Islet precursor cell (in vitro differentiated cells): ENCODE data around the gene WFS1.

ENCODE experiments used
- DNase-seq: peaks from one replicate; pipeline ENCODE4 v3.0.0-alpha.2; 2018

Gene WFS1

DNA sequence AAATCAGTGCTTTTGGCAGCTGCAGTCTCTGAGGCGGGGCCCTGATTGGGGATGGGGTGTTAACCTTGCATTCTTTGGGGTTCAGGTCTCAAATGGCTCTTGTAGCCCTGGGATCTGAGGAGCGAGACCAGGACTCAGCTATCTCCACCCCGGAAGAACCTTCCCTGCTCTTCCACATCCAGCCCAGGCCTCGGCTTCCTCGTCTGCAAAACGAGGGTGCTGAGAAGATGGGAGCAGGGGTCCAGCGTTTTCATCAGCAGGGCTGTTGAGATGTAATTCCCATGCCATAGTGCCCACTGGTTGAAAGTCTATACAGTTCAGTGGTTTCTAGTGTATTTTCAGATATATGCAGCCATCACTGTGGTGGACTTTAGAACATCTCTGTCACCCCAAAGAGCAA is 34.6 kb upstream of the WFS1 start:
- peak; percentile 12 for DNase-seq

DNA sequence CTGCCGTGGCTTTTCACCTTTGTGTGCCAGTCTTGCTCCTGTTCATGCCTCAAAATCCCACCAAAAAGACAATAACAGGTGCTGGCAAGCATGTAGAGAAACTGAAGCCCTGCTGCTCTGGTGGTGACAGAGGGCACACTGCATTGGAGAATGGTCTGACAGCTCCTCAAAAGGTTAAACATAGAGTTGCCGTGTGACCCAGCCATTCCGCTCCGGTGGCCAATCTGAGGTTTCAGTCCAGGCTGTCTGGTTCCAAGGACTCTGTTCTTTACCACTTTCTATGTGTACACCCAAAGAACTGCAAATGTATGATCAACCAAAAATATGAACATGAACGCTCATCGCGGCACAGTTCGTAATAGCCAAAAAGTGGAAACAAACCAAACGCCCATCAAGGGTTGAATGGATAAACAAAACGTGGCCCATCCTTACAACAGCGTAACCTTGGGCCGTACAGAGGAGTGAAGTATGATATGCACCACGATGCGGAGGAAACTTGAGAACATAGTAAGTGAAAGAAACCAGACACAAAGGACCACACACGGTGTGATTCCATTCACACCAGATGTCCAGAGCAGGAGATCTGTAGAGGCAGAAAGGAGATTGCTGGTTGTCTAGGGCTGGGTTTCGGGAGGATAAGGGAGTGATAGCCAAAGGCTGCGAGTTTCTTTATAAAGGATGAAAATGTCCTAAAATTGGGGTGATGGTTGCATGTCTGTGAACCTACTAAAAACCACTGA is 33.6 kb upstream of the WFS1 start:
- DNase-seq, result peak; percentile 38

DNA sequence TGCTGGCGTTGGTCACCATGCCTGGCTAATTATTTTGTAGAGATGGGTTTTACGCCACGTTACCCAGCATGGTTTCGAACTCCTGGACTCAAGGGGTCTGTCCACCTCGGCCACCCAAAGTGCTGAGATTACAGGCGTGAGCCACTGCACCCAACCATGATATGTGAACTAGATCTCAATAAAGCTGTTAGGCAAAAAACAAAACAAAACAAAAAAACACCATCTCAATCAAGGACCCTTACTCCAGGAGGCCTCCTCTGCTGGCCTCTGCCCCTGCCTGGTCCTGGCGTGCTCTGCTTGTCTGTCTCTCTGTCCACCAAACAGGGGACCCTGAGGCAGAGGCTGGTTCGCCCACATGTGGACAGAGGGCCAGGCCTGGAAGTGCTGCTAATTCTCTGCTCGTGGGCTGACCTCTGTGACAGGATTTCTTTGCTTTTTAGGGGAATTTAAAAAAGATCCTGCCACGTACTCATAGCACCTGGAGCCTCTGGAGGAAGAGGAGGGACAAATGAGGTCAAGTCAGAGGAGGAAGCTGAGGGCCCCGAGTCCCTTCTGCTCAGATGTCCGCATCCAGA is 32.7 kb upstream of the WFS1 start:
- DNase-seq, result peak; percentile 21

DNA sequence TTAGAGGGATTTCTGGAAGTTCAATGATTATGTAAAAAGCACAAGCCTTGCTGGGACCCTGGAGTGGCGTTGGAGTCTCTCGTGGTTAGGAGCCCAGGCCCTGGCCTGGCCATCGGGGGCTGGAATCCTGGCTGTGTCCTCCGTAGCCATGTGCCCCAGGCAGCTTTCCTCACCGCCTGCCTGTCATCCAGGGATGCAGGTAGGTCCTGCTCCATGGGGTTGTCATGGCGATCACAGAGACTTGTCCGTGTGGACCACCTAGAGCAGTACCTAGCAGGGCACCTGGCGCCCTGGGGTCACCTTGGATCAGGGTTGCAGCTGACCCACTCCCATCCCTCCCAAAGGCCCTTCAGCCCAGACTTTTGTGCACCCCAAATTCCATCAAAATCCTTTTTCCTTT is 30.2 kb upstream of the WFS1 start:
- no peak for DNase-seq

DNA sequence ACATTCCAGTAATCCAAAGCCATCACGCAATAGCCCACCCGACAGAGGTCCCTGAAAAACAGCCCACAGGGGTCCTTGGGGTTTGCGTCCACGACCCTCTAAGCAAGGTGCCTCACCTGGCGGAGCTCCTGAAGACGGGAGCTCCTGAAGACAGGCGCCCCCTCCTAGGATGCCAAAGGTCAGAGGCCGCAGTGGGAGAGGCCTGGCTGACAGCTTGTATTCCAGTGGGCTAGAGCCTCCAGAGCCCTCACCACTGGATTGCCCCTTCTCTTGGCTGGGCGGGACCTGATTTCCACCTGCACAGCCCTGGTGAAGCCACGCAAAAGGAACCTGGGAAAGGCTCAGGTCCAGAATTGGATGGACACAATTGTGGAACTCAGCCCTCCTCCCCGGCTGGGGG is 29.7 kb upstream of the WFS1 start:
- no peak for DNase-seq

DNA sequence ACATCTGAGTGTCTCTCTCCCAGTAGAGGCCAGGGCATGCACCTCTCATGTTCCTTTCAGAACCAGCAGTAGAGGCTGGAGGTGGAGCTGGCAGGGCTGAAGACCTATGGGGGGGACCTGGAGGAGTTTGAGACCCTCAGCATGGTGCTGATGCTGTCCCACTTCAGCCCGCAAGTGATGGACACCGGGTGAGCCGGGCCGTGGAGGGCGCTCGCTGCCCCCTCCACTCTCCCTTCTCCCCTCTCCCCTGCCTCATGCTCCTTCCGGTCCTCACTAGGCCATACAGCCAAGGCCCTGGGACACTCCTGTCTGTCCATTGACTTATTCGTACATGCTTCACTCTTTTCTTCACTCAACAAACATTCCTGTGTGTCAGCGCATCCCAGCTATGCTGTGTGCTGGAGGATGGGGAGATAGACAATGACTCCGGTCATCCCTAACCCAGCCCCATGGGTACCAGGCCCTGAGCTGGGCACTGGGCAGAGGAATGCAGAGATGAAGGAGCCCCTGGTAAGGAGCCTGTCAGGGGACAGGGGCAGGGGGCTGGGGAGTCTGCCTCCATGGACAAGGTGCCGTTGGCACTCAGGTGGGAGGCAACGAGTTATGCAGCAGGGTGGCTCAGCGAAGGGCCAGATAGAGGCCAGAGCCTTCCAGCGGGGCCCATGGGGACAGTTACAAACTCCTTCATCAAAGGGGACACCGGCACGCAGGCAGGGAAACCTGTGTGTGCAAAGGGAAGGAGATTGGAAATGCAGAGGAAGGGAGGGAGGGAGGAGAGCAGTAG is 28.4 kb upstream of the WFS1 start:
- no peak for DNase-seq

DNA sequence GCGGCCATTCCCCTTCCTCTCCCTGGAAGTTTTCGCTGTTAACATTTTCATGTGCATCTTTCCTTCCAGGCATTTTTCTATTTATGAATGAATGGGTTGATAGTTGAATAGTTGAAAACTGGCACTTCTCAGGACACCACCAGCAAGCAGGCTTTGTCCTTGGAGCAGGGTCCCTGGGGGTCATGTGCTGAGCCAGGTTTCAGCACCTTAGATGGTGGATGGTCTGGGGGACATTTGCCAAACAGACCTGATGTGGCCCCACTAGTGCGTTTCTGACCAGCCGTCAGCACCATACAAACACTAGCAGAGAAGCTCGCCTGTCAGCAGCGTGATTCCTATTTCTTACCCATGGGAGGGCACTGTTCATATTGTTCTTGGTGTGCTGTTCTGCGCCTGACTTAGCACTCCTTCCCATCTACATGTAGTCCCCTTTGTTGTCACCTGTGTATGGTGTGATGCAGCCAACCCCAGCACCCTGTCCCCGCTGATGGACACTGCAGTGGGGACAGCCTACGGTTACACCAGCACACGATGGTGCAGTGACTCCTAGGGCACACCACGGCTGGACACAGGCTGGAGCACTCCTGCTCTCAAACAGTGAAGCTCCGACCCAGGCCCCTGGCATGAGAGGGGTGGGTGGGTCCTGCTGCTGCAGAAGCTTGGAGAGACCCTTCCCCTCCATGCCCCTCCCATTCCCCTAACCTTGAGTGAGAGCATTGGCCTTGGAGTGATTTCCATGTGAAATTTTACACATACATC is 27.2 kb upstream of the WFS1 start:
- DNase-seq, result no peak

DNA sequence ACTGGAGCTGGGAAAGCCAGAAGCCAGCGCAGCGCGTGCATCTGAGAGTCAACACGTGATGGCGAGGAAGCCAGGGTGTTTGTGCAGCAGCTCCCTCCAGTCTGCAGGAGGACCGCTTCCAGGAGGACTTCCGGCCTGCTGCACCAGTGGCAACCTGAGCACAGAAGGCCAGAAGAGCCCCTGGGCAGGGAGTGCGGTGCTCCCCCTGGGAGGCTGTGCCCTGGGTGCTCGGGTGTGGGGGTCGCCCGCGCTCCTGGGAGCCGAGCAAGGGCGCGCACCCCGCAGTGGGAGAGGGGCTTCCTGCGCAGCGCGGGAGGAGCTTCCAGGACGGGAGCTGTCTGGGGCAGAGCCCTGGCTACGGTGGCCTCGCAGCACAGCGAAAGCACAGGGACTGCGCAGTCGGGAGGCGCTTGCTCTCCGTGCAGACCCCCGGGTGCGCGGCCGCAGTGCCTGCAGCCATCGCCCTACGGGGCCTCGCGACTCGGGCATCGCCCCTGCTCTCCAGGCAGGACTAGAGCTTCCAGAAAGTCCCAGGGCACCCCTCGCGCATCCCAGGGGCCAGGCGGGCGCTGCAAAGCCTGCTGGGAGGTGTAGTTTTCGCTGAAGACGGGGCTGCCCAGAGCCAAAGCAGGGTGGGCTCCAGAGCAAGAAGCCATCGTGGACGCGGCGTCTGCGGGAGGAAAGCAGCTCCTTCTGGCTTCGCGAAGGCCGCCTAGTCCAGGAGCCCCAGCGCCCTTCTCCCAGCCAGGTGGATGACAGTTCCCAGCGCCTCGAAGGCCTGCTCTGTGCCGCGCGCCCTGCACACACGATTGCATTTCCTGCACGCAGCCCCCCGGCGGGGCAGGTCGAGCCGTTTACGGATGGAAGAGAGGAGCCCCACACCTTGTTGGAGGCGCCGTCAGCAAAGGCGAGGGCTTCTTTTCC is 24.1 kb upstream of the WFS1 start:
- DNase-seq, result peak; percentile 74

DNA sequence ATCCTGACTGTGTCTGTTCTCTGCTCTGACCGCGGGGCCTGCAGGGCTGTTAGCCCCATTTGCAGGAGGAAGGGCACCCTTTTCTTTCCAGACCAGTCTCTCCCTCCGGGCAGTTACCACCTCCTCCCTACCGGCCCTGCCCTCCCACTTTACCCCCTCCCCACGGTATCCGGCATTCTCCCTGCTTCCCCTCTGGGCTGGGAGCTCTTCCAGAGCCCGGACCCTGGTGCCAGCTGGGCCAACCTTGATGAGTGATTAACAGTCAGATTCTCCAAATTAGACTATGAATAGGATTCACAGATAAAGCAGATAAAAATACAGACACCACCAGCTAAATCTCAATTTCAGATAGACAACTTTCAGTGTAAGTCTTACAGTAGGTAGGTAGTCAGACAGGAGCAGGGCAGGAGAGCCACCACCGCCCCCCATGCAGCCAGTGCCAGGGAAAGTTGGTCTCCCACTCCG is 23.4 kb upstream of the WFS1 start:
- DNase-seq, result no peak

DNA sequence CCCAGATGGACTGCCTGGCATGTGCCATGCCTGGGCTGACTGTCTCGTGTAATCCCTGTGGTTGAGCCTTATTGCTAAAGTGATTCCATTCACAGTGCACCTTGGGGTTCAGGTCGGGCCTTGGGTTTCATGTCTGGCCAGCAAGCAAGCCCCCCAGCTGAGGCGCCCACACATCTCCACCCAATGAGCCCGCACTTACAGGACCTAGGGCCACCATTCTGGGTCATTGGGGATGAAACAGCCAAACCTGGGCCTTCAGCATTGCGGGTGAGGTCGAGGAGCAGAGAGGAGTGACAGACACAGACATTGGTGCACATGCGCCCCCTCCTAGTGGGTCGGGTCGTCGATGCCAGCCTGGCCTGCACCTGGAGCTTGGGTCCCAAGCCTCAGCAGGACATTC is 21.3 kb upstream of the WFS1 start:
- DNase-seq, result no peak

DNA sequence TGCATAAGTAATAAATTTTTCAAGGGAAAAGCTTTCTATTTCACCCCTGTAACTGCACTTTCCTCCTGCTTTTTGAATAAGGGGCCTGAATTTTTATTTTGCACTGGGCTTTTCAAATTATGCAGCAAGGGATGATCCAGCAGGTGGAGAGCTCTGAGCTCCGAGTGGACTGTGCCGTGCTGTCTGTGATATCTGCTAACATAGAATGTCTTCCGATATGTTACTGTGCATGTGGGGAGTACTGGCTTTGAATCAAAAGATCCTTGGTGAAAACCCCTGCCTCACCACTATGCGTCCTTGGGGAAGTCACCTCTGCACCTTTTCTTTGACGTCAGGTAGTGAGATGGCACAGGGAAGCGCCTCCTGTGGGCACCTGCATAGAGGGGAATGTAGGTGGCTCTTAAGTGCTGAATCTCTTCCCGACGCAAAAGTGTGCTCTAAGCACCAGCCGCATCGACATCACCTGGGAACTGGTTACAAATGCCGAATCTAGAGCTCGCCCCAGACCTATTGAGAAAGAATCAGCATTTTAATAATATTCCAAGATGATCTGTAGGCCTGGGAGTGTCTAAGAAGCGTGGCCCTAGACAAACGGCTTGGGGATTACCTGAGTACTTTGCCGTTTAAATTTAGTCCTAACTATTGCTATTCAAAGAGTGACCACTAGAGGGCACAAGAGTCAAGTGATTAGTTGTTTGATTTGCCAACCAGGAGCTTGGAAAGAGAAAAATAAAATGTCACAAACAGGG is 19.2 kb upstream of the WFS1 start:
- no peak for DNase-seq

DNA sequence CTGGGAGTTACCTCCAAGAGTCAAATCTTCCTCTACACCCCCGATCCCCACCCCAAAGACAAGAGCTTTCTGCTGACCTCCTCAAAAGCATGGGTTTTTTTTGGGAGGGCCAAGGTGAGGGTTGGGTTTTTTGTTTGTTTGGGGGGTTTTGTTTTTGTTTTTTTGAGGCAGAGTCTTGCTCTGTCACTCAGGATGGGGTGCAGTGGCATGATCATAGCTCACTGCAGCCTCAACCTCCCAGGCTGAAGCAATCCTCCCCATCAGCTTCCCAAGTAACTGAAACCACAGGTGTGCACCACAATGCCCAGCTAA is 18.7 kb upstream of the WFS1 start:
- DNase-seq, result no peak

DNA sequence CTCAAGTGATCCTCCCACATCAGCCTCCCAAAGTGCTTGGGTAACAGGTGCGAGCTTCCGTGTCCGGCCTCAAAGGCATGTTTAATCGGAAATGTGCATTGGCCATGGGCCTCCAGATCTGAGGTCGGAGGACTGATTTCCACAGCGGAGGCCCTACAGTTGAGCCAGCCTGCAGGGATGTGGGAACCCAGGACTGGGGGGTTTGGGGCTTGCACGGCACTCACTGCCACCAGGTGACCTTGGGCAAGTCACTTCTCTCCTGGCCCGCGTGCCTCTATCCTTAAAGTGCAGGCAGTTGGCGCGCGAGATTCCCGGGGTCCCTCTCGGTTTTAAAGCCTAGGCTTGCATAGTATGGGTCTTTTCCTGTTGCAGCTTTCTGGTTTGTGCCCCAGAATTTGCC is 18.3 kb upstream of the WFS1 start:
- DNase-seq, result no peak

DNA sequence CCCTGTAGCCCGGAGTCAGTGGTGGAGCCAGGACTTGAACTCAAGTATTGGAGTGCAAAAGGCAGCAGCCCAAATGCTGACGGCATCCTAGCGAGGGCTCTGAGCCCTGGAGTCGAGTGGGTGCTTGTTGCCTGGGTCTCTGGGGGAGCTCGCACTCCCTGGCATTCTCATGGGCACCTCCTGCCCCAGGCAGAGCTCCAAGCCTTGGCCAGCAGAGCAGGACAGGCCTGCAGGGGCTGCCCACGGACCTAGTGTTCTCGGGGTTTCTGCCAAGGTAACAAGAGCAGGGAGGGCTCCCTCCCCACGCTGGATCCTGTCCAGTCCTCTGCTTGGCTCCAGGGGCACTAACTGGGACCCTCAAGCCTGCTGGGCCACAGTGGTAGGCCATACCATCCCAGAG is 17.6 kb upstream of the WFS1 start:
- DNase-seq, result no peak

DNA sequence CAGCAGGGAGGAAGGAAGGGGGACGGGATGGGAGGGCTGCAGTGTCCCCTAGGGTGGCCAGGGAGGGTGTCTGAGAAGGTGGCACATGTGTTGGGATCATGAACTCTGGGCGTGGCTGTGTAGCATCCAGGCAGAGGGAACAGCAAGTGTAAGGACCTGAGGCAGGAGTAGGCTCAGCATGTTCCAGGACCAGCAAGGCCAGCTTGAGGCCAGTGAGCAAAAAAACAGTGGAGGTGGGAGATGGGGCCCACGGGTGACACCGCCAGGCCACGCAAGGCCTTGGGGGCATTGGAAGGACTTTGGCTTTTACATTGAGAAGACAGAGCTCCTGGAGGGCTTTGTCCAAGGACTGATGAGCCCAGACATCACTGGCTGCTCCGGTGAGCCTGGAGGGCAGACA is 16.5 kb upstream of the WFS1 start:
- no peak for DNase-seq

DNA sequence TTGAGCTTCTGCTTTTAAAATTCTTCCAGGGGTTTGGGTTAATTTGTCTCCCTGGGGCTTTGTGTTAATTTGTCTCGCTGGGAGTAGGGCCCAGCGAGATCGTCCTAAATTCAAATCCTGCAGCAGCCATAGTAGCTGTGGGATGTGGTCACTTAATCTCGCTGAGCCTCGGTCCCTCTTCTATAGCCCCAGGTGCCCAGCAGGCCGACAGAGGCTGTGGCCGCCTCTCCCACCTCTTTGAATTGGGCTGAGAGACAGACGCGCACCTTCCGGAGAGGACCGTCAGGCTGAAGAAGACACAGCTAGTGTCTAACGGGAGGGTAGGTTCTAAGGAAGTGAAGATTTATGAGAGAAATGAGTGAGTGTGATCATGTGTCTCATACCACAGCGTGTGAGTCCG is 15.7 kb upstream of the WFS1 start:
- no peak for DNase-seq

DNA sequence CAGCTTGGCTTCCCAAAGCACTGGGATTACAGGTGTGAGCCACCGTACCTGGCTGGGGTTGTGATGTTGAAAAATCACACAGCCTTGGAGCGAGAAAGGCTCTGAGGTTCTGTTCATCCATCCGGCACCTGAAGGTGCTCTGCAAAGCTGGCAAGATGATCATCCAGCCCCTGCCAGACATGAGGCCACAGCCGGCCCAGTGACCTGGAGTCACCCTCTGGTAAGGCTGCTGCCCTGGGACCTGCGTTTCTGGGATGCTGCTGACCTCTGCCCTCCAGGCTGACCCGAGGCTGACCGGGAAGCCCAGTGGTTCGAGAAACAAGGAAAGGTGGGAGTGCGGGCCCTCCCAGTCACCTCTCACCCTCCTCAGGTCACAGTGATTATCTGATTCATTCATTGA is 13.5 kb upstream of the WFS1 start:
- DNase-seq, result no peak

DNA sequence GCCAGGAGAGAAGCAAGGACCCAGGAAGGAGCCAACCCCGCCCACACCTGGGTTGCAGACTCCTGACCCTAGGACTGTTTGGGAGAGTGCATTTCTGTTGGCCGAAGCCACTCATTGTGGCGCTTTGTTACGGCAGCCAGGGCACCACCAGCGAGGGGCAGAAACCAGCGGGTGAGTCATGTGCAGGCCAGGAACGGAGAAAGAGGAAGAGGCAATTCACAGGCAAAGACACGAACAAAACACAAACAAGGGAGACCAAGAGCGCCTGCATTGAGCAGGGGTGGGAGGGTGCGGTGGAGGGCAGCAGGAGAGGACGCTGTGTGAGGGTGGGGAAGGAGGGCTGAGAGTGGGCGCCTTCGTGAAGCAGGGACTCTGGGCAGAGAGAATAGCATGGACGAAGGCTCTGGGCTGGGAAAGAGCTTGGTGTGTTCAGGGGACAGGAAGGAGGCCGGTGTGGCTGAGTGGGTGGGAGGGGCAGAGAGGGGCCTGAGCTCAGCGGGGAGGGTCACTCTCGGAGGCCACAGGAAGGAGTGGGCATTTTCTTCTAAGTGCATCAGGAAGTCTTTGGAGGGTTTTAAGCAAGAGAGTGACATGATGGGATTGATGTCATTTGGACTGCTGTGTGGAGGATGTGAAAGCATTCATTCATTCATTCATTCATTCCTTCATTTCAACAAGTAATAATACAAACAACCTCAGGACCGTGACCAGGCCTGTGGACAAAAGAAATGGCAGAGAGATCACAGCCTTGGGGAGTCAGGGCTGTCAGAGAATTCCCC is 12.2 kb upstream of the WFS1 start:
- DNase-seq, result peak; percentile 90

DNA sequence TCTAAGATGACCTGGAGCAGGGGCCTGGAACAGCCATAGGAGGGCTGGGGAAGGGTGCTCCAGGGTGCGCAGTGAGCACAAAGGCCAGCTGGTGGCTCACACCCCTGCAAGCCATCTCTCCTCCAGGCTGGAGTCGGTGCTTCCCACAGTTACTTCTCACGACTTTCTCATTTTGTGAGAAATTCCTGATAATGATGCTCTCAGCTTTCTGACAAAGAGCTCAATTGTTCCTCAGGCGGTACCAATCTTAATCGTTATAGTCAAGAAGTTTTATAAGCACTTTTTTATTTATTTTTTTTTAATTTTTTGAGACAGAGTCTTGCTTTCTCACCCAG is 11.7 kb upstream of the WFS1 start:
- no peak for DNase-seq

DNA sequence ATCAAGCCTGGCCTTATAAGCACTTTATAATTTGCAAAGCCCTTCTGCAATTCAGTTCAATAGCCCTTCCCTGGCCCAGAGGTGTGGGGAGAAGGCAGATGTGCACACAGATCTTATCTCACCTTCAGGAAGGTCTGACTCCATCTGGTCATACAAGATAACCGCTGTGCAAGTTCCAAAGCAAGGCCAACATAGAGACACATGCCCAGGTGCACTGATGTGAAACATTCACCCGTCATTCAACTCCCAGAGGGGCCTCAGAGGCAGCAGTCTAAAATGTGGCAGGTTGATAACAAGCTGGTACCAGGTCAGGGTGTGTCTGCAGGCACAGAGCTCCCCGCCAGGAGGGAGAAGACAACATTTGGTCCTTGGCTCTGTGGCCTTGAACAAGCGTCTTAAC is 10.9 kb upstream of the WFS1 start:
- DNase-seq, result no peak

DNA sequence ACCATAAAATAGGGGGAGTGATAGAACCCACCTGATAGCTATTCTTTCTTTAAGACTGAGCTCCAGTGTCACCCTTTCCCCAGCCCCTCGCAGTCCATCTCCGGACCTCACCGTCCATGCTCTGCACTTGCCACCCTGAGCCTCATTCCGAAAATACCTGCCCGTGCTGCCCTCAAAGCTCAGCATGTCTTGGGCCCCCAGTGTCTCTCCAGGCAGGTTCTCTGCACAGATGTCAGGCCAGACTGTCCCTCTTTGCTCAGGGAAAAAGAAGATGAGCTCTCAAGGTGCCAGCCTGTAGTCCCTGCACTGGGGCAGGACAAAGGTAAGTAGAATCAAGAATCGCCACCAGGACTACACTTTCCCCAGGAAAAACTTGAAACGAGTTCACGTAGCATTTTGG is 9.8 kb upstream of the WFS1 start:
- DNase-seq, result no peak
